DMS53 (cell line): ENCODE measurements around the gene TEX14.
"Not testable (repeated sequence)": the region's sequence is repeated elsewhere in the genome, so short reads cannot be mapped to it uniquely, and the experiment has no call there.

ENCODE experiments used
- DNase-seq: peaks from one replicate; lab custom pipeline; 2025; lab: John Stamatoyannopoulos, UW

TEX14 gene

GRCh38 chr17:58691701-58692238, at the start of gene TEX14:
TEX14 (minus strand) TSS chr17:58692045; CDS start chr17:58652001, 40,044 bp downstream.
- DNase-seq, result peak; percentile 16

- no peak for DNase-seq
Observed at GRCh38 chr17:58741121-58741625, 49.3 kb upstream of the TEX14 start.

- no peak for DNase-seq
Observed at GRCh38 chr17:58734811-58735210, 43.0 kb upstream of the TEX14 start.

- DNase-seq, result no peak
Observed at GRCh38 chr17:58734040-58734439, 42.2 kb upstream of the TEX14 start.

GRCh38 chr17:58730937-58731336, 39.1 kb upstream of the TEX14 start:
- no peak for DNase-seq

- DNase-seq, result no peak
Observed at GRCh38 chr17:58728798-58729197, 37.0 kb upstream of the TEX14 start.

GRCh38 chr17:58722696-58723095, 30.9 kb upstream of the TEX14 start:
- no peak for DNase-seq

- DNase-seq, result no peak
Observed at GRCh38 chr17:58722274-58722673, 30.4 kb upstream of the TEX14 start.

- DNase-seq, result peak; percentile 77
Observed at GRCh38 chr17:58710948-58711552, 19.2 kb upstream of the TEX14 start.

- DNase-seq, result no peak
Observed at GRCh38 chr17:58706351-58707140, 14.7 kb upstream of the TEX14 start.

GRCh38 chr17:58703916-58704286, 12.1 kb upstream of the TEX14 start:
- no peak for DNase-seq

- DNase-seq, result no peak
Observed at GRCh38 chr17:58703137-58703915, 11.5 kb upstream of the TEX14 start.

- no peak for DNase-seq
Observed at GRCh38 chr17:58702708-58703107, 10.9 kb upstream of the TEX14 start.

GRCh38 chr17:58702045-58702476, 10.2 kb upstream of the TEX14 start:
- DNase-seq, result no peak

- no peak for DNase-seq
Observed at GRCh38 chr17:58699771-58700170, 7.9 kb upstream of the TEX14 start.

- DNase-seq, result no peak
Observed at GRCh38 chr17:58694826-58695225, 3.0 kb upstream of the TEX14 start.

- no peak for DNase-seq
Observed at GRCh38 chr17:58694302-58694701, 2.5 kb upstream of the TEX14 start.

- no peak for DNase-seq
Observed at GRCh38 chr17:58693751-58694150, 1.9 kb upstream of the TEX14 start.

- DNase-seq, result no peak
Observed at GRCh38 chr17:58693208-58693607, 1.4 kb upstream of the TEX14 start.

- peak; percentile 91 for DNase-seq
Observed at GRCh38 chr17:58692239-58693055, 602 bp upstream of the TEX14 start, which contains the start of gene RAD51C. RAD51C (plus strand) TSS chr17:58692602; CDS start chr17:58692644, 42 bp downstream.

- DNase-seq, result not testable (repeated sequence)
Observed at GRCh38 chr17:58690033-58690432, 1.8 kb downstream of the TEX14 start.
